ENCODE results near the gene MRPS26.

DNA sequence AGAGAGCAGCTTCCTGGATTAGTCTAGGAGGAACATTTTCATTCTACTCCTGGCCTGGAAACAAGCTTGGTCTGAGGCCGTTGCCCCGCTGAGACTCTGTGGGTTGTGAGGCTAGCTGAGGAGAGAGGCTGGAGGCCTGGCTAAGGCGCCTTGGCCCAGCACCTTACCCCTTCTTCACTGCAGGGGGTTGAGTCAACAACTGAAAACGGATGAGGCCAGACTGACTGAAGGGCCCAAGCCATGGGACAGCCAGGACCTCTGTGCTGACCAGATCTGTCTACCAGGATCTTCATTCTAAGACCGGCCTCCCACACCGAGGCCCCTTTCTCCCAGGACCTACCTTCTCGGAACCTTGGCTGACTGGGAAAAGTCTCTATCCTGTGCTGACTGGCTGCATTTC, 42.2 kb downstream of the MRPS26 start:
- TF ChIP-seq CTCF (IDR thresholded peaks at IDR 0.05; ENCODE audit: low read depth, low read length) (no peak), EZH2phosphoT487 (IDR thresholded peaks at IDR 0.05; ENCODE audit: low read depth) (no peak)
